ENCODE results near the gene PLA2G2C. TPM values are rescaled to one million over a fixed set of nuclear protein-coding genes. Genes with fewer than 3 reads are reported as not detected.

PLA2G2C gene
- total and polyA plus RNA-seq, 7 experiments from 2014 or later, result 0.46 TPM; not detected in 6

DNA sequence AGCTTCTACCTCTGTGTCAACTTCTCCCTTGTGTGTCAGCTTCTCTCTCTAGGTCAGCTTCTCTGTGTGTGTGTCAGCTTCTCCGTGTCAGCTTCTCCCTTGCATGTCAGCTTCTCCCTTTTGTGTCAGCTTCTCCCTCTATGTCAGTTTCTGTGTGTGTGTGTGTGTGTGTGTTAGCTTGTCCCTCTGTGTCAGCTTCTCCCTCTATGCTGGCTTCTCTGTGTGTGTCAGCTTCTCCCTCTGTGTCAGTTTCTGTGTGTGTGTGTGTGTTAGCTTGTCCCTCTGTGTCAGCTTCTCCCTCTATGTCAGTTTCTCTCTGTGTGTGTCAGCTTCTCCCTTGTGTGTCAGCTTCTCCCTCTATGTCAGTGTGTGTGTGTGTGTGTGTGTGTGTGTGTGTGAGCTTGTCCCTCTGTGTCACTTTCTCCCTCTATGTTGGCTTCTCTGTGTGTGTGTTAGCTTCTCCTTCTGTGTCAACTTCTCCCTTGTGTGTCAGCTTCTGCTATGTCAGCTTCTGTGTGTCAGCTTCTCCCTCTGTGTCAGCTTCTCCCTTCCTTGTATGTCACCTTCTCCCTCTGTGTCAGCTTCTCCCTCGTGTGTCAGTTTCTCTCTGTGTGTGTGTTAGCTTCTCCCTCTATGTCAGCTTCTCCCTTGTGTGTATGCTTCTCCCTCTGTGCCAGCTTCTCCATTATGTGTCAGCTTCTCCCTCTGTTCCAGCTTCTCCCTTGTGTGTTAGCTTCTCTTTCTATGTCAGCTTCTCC lies 6.8 kb downstream of the PLA2G2C start:
- H3K36me3 ChIP-seq (ENCODE audit: control insufficient read depth in 2 of 3, insufficient read depth in 3 of 3, low read length in 3 of 3), result no peaks in the 10 kb centered on the region
- Mint-ChIP-seq H3K9me3 (peaks cover 0 to 12% (median 0%) of the 10 kb centered on the region in 11 donors), H3K4me1 (peaks cover 14 to 33% (median 24%) of the 10 kb centered on the region in 7 donors), H3K36me3 (peaks cover 0 to 17% (median 0%) of the 10 kb centered on the region in 5 donors), H3K27ac (peak overlapping the region in 3 of 9 donors; percentile 1 to 82 (median 78)), H3K27me3 (peaks cover 0 to 2% (median 0%) of the 10 kb centered on the region in 5 donors), H3K4me3 (no peak overlapping the region)
- intact Hi-C loops (cut with micrococcal nuclease), result loop anchor here in 1 of 2 donors (10.0 kb wide), 1 partner anchor 995 kb away; the partner anchor contains the start of gene EIF4G3
- H3K4me3 ChIP-seq (ENCODE audit: low read length), result no peak overlapping the region
- H3K4me1 ChIP-seq (ENCODE audit: control insufficient read depth in 2 of 2, insufficient read depth in 2 of 2, low read length in 2 of 2), result peaks cover 0 to 1% of the 10 kb centered on the region in 2 donors
- CTCF ChIA-PET, result interaction anchor here (0.8 to 2.5 kb wide), 3 partner anchors 15 to 34 kb away, joined by 3 to 9 read pairs (median 3); no protein-coding TSS in a partner anchor
- no peak for DNase-seq
- POLR2A ChIA-PET, result no interaction called here
- no peak overlapping the region for H3K27ac ChIP-seq (ENCODE audit: low read depth, low read length)
- H3K27me3 ChIP-seq (ENCODE audit: control insufficient read depth in 2 of 2, insufficient read depth in 2 of 2, low read length in 2 of 2), result no peaks in the 10 kb centered on the region
- H3K9me3 ChIP-seq (ENCODE audit: control insufficient read depth in 2 of 3, low read length in 3 of 3), result no peaks in the 10 kb centered on the region
- ATAC-seq, result no peak

DNA sequence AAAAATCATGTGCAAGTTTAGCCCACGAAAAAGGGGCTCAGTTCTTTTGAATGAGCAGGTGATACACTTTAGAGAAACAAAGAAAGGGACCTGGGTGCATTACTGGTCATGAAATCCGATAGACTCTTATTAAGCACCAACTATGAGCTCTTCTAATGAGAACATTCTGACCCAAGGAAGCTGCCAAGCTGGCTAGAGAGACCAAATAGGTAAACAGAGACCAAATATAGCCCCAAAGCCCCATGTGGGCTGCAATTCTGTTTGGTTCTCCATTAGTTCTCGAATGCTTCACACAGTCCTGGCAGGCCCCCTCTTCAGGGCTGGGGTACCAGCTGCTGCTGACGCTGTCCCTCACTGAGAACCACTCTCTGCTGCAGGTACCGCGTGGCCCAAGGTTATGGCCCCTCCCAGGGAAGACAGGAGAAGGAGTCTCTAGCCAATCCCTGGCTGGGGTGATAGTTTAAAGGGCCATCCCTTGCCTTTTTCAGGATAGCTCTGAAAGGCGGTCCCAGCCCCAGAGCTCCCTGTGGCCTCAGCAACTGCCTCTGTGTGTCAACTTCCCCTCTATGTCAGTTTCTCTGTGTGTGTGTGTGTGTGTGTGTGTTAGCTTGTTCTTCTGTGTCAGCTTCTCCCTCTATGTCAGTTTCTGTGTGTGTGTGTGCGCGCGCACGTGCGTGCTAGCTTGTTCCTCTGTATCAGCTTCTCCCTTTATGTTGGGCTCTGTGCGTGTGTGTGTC lies 7.5 kb downstream of the PLA2G2C start:
- no peaks in the 10 kb centered on the region for H3K36me3 ChIP-seq (ENCODE audit: control insufficient read depth in 2 of 3, insufficient read depth in 3 of 3, low read length in 3 of 3)
- peak overlapping the region in 3 of 9 donors; percentile 1 to 78 (median 64) for H3K27ac Mint-ChIP-seq
- intact Hi-C loops (cut with micrococcal nuclease), result no loop called here
- no peaks in the 10 kb centered on the region for H3K9me3 ChIP-seq (ENCODE audit: control insufficient read depth in 2 of 3, low read length in 3 of 3)
- no peaks in the 10 kb centered on the region for H3K27me3 Mint-ChIP-seq
- H3K9me3 Mint-ChIP-seq, result peaks cover 0 to 12% (median 0%) of the 10 kb centered on the region in 11 donors
- H3K4me1 Mint-ChIP-seq, result peaks cover 10 to 26% (median 17%) of the 10 kb centered on the region in 7 donors
- no peak overlapping the region for H3K4me3 ChIP-seq (ENCODE audit: low read length)
- no peak overlapping the region for H3K27ac ChIP-seq (ENCODE audit: low read depth, low read length)
- H3K4me3 Mint-ChIP-seq, result no peak overlapping the region
- CTCF ChIA-PET, result interaction anchor here (0.8 to 2.5 kb wide), 3 partner anchors 16 to 26 kb away, joined by 3 to 9 read pairs (median 3); no protein-coding TSS in a partner anchor
- peaks cover 0 to 15% (median 0%) of the 10 kb centered on the region in 5 donors for H3K36me3 Mint-ChIP-seq
- ATAC-seq (no peak), DNase-seq (no peak)
- H3K4me1 ChIP-seq (ENCODE audit: control insufficient read depth in 2 of 2, insufficient read depth in 2 of 2, low read length in 2 of 2), result no peaks in the 10 kb centered on the region
- no peaks in the 10 kb centered on the region for H3K27me3 ChIP-seq (ENCODE audit: control insufficient read depth in 2 of 2, insufficient read depth in 2 of 2, low read length in 2 of 2)
- POLR2A ChIA-PET, result no interaction called here

GRCh38 chr1:20174937-20175666 lies 11.2 kb downstream of the PLA2G2C start:
- Histone ChIP-seq H3K4me1 (ENCODE audit: control insufficient read depth in 2 of 2, insufficient read depth in 2 of 2, low read length in 2 of 2) (peaks cover 0 to 8% of the 10 kb centered on the region in 2 donors), H3K4me3 (ENCODE audit: low read length) (no peak overlapping the region), H3K27me3 (ENCODE audit: control insufficient read depth in 2 of 2, insufficient read depth in 2 of 2, low read length in 2 of 2) (no peaks in the 10 kb centered on the region), H3K9me3 (ENCODE audit: control insufficient read depth in 2 of 3, low read length in 3 of 3) (no peaks in the 10 kb centered on the region), H3K36me3 (ENCODE audit: control insufficient read depth in 2 of 3, insufficient read depth in 3 of 3, low read length in 3 of 3) (no peaks in the 10 kb centered on the region), H3K27ac (ENCODE audit: low read depth, low read length) (no peak overlapping the region)
- peak overlapping the region in 1 of 10 donors; percentile 0 for H3K4me3 Mint-ChIP-seq
- ChIA-PET POLR2A (no interaction called here), CTCF (interaction anchor here (0.6 kb wide), 1 partner anchor 37 kb away, joined by 3 read pairs; no protein-coding TSS in a partner anchor)
- no peak for ATAC-seq
- H3K9me3 Mint-ChIP-seq, result peaks cover 0 to 11% (median 0%) of the 10 kb centered on the region in 11 donors
- peaks cover 10 to 29% (median 20%) of the 10 kb centered on the region in 7 donors for H3K4me1 Mint-ChIP-seq
- no peak for DNase-seq
- peak overlapping the region in 1 of 9 donors; percentile 18 for H3K27ac Mint-ChIP-seq
- H3K27me3 Mint-ChIP-seq, result no peaks in the 10 kb centered on the region
- intact Hi-C loops (cut with micrococcal nuclease), result no loop called here
- peaks cover 0 to 12% (median 0%) of the 10 kb centered on the region in 5 donors for H3K36me3 Mint-ChIP-seq

DNA sequence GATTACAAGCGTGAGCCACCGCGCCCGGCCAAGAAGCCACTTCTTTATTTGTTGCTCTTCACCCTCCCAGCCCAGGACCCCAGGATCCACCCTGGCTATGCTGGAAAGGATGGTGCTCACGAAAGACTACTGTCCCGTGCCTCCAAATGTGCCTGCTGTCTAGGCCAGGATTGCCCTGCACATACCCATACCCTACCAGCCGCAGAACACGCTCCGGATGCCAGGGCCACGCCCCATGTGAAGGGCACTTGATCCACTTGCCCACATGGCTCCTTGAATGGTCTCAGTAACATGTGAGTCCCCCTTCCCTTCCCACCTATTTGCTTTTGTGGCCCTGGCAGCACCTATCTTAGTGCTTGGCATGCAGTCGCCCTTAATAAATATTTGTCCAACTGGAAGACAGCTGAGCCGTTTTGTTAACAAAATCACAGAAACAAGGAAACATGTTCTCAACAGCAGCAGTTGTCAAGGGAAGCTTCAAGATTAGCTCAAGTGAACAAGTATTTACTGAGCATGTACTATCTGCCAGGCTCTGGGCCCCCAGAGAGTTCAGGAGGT lies 14.2 kb downstream of the PLA2G2C start:
- H3K36me3 Mint-ChIP-seq, result peaks cover 0 to 3% (median 0%) of the 10 kb centered on the region in 5 donors
- no peak overlapping the region for H3K4me3 ChIP-seq (ENCODE audit: low read length)
- no peaks in the 10 kb centered on the region for H3K27me3 Mint-ChIP-seq
- H3K4me3 Mint-ChIP-seq, result no peak overlapping the region
- no peak overlapping the region for H3K27ac ChIP-seq (ENCODE audit: low read depth, low read length)
- H3K4me1 ChIP-seq (ENCODE audit: control insufficient read depth in 2 of 2, insufficient read depth in 2 of 2, low read length in 2 of 2), result peaks cover 0 to 8% of the 10 kb centered on the region in 2 donors
- peak overlapping the region in 1 of 9 donors; percentile 83 for H3K27ac Mint-ChIP-seq
- CTCF ChIA-PET, result interaction anchor here (0.8 kb wide), 1 partner anchor 255 kb away, joined by 4 read pairs; no protein-coding TSS in a partner anchor
- no peaks in the 10 kb centered on the region for H3K27me3 ChIP-seq (ENCODE audit: control insufficient read depth in 2 of 2, insufficient read depth in 2 of 2, low read length in 2 of 2)
- no peak for ATAC-seq
- peaks cover 0 to 27% (median 20%) of the 10 kb centered on the region in 7 donors for H3K4me1 Mint-ChIP-seq
- no peaks in the 10 kb centered on the region for H3K9me3 ChIP-seq (ENCODE audit: control insufficient read depth in 2 of 3, low read length in 3 of 3)
- POLR2A ChIA-PET, result no interaction called here
- DNase-seq, result no peak
- H3K9me3 Mint-ChIP-seq, result peaks cover 0 to 1% (median 0%) of the 10 kb centered on the region in 11 donors
- intact Hi-C loops (cut with micrococcal nuclease), result no loop called here
- H3K36me3 ChIP-seq (ENCODE audit: control insufficient read depth in 2 of 3, insufficient read depth in 3 of 3, low read length in 3 of 3), result no peaks in the 10 kb centered on the region

DNA sequence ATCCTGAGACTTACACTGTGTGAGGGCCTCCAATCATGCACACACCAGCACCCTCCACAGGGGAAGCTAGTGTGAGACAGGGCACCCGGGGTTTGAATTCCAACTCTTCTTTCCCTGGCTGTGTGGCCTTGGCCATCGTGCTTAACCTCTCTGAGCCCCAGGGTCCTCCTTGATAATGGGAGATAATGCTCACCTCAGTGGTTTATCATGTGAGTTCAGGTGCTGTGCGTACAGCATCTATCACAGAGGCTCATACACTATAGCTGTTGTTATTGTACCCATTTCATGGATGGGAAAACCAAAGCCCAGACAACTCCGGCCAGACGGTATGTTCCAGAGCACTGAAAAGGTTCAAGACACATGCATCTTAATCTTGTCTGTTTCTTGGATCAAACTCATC lies 16.4 kb downstream of the PLA2G2C start:
- H3K4me3 Mint-ChIP-seq, result no peak overlapping the region
- CTCF ChIA-PET, result interaction anchor here (0.8 kb wide), 1 partner anchor 10 kb away, joined by 3 read pairs; no protein-coding TSS in a partner anchor
- H3K27me3 ChIP-seq (ENCODE audit: control insufficient read depth in 2 of 2, insufficient read depth in 2 of 2, low read length in 2 of 2), result no peaks in the 10 kb centered on the region
- POLR2A ChIA-PET, result no interaction called here
- intact Hi-C loops (cut with micrococcal nuclease), result loop anchor here in 1 of 2 donors (2.0 kb wide), 1 partner anchor 17 kb away; the partner anchor contains the start of genes PLA2G2C and UBXN10
- peaks cover 0 to 10% (median 0%) of the 10 kb centered on the region in 3 experiments for H3K9me3 ChIP-seq (ENCODE audit: control insufficient read depth in 2 of 3, low read length in 3 of 3)
- no peak for ATAC-seq
- H3K36me3 ChIP-seq (ENCODE audit: control insufficient read depth in 2 of 3, insufficient read depth in 3 of 3, low read length in 3 of 3), result no peaks in the 10 kb centered on the region
- peak overlapping the region in 1 of 9 donors; percentile 49 for H3K27ac Mint-ChIP-seq
- H3K27me3 Mint-ChIP-seq, result peaks cover 0 to 5% (median 4%) of the 10 kb centered on the region in 5 donors
- H3K4me3 ChIP-seq (ENCODE audit: low read length), result no peak overlapping the region
- H3K4me1 ChIP-seq (ENCODE audit: control insufficient read depth in 2 of 2, insufficient read depth in 2 of 2, low read length in 2 of 2), result peaks cover 0 to 8% of the 10 kb centered on the region in 2 donors
- H3K36me3 Mint-ChIP-seq, result peaks cover 3 to 7% (median 5%) of the 10 kb centered on the region in 5 donors
- H3K4me1 Mint-ChIP-seq, result peaks cover 0 to 23% (median 14%) of the 10 kb centered on the region in 7 donors
- peaks cover 0 to 14% (median 6%) of the 10 kb centered on the region in 11 donors for H3K9me3 Mint-ChIP-seq
- no peak for DNase-seq
- no peak overlapping the region for H3K27ac ChIP-seq (ENCODE audit: low read depth, low read length)
